ENCODE measurements around the gene TBC1D9. TPM values are rescaled to one million over a fixed set of nuclear protein-coding genes. Genes with fewer than 3 reads are reported as not detected.

Gene TBC1D9
- total and polyA plus RNA-seq, 2 experiments from 2014 or later = 4.4 to 14.4 TPM

GRCh38 chr4:140628016-140628415, 128.2 kb downstream of the TBC1D9 start:
- Histone ChIP-seq H3K27ac (no peak overlapping the region), H2AFZ (no peak overlapping the region), H3K4me3 (no peak overlapping the region), H3K79me2 (ENCODE audit: insufficient read depth) (no peaks in the 10 kb centered on the region), H3K4me2 (ENCODE audit: unreplicated experiment) (no peak overlapping the region), H3K9me3 (ENCODE audit: low read depth) (no peaks in the 10 kb centered on the region), H3K4me1 (ENCODE audit: insufficient read depth) (no peaks in the 10 kb centered on the region), H3K9ac (no peak overlapping the region), H3K36me3 (ENCODE audit: low read depth) (peaks cover 8% of the 10 kb centered on the region), H4K20me1 (ENCODE audit: insufficient read depth) (no peaks in the 10 kb centered on the region), H3F3A (ENCODE audit: insufficient read depth) (no peaks in the 10 kb centered on the region), H3K9me2 (ENCODE audit: insufficient read depth) (no peaks in the 10 kb centered on the region), H3K27me3 (replicated peaks; ENCODE audit: insufficient read depth) (no peaks in the 10 kb centered on the region)
- 95 to 96% methylated on average over 2 of the region's 2 CpGs for WGBS, 2 experiments (ENCODE audit: low coverage in 1 of 2, low lambda C conversion rate in 2 of 2, missing lambda C conversion rate in 2 of 2)
- DNase-seq = no peak
- in situ Hi-C loops (cut with MboI) = no loop called here
- TF ChIP-seq EZH2 (IDR thresholded peaks at IDR 0.05; ENCODE audit: insufficient read depth, poor library complexity, severe bottlenecking) (no peak), EZH2phosphoT487 (IDR thresholded peaks at IDR 0.05; ENCODE audit: insufficient read depth, low read depth) (no peak)

GRCh38 chr4:140626661-140627376, 129.4 kb downstream of the TBC1D9 start:
- H3K27ac ChIP-seq = no peak overlapping the region
- 34 to 38% methylated on average over 2 of the region's 2 CpGs for WGBS, 2 experiments (ENCODE audit: low coverage in 1 of 2, low lambda C conversion rate in 2 of 2, missing lambda C conversion rate in 2 of 2)
- in situ Hi-C loops (cut with MboI) = no loop called here
- no peaks in the 10 kb centered on the region for H3K9me3 ChIP-seq (ENCODE audit: low read depth)
- H3K9ac ChIP-seq = no peak overlapping the region
- DNase-seq = no peak
- H3K9me2 ChIP-seq (ENCODE audit: insufficient read depth) = no peaks in the 10 kb centered on the region
- no peaks in the 10 kb centered on the region for H3F3A ChIP-seq (ENCODE audit: insufficient read depth)
- TF ChIP-seq EZH2phosphoT487 (IDR thresholded peaks at IDR 0.05; ENCODE audit: insufficient read depth, low read depth) = no peak
- TF ChIP-seq EZH2 (IDR thresholded peaks at IDR 0.05; ENCODE audit: insufficient read depth, poor library complexity, severe bottlenecking) = no peak
- H3K27me3 ChIP-seq (replicated peaks; ENCODE audit: insufficient read depth) = no peaks in the 10 kb centered on the region
- no peaks in the 10 kb centered on the region for H3K4me1 ChIP-seq (ENCODE audit: insufficient read depth)
- H2AFZ ChIP-seq = no peak overlapping the region
- H3K79me2 ChIP-seq (ENCODE audit: insufficient read depth) = no peaks in the 10 kb centered on the region
- no peaks in the 10 kb centered on the region for H4K20me1 ChIP-seq (ENCODE audit: insufficient read depth)
- H3K36me3 ChIP-seq (ENCODE audit: low read depth) = peaks cover 4% of the 10 kb centered on the region; the same call in 1 of the 2 replicates
- H3K4me3 ChIP-seq = no peak overlapping the region
- H3K4me2 ChIP-seq (ENCODE audit: unreplicated experiment) = no peak overlapping the region

GRCh38 chr4:140622333-140622958, 133.7 kb downstream of the TBC1D9 start:
- Histone ChIP-seq H3K27ac (no peak overlapping the region), H3K9me2 (ENCODE audit: insufficient read depth) (no peaks in the 10 kb centered on the region), H3F3A (ENCODE audit: insufficient read depth) (no peaks in the 10 kb centered on the region), H4K20me1 (ENCODE audit: insufficient read depth) (no peaks in the 10 kb centered on the region), H3K9me3 (ENCODE audit: low read depth) (no peaks in the 10 kb centered on the region), H3K27me3 (replicated peaks; ENCODE audit: insufficient read depth) (no peaks in the 10 kb centered on the region), H3K4me2 (ENCODE audit: unreplicated experiment) (no peak overlapping the region), H3K4me3 (no peak overlapping the region), H3K4me1 (ENCODE audit: insufficient read depth) (no peaks in the 10 kb centered on the region), H3K36me3 (ENCODE audit: low read depth) (peaks cover 4% of the 10 kb centered on the region; the same call in 1 of the 2 replicates), H3K79me2 (ENCODE audit: insufficient read depth) (no peaks in the 10 kb centered on the region), H3K9ac (no peak overlapping the region), H2AFZ (no peak overlapping the region)
- TF ChIP-seq EZH2 (IDR thresholded peaks at IDR 0.05; ENCODE audit: insufficient read depth, poor library complexity, severe bottlenecking) (no peak), EZH2phosphoT487 (IDR thresholded peaks at IDR 0.05; ENCODE audit: insufficient read depth, low read depth) (no peak)
- DNase-seq = no peak
- in situ Hi-C loops (cut with MboI) = loop anchor here (25.0 kb wide), 1 partner anchor 260 kb away; the partner anchor contains the start of gene SCOC
- 91 to 96% methylated on average over 32 to 33 of the region's 33 CpGs for WGBS, 2 experiments (ENCODE audit: low coverage in 1 of 2, low lambda C conversion rate in 2 of 2, missing lambda C conversion rate in 2 of 2)

DNA sequence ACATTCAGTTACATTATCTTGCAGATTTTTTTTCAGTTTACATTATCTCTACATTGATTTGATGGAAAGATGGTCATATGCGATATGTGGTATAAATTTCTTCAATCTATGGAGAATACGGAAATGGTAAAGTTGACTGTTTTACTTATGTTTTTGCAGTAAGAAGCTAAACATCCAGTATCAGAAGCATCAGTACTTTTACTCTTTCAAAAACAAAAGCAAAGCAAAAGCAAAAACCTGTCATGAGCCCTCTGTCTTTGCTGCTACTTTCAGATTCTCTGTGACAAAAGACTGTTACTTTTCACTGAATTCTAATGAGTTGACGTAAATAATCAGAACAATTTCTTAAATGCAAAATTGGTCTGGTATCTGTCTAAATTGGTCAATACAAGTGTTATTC, 135.0 kb downstream of the TBC1D9 start:
- no peaks in the 10 kb centered on the region for H3K79me2 ChIP-seq (ENCODE audit: insufficient read depth)
- DNase-seq = no peak
- H2AFZ ChIP-seq = no peak overlapping the region
- H3K9me2 ChIP-seq (ENCODE audit: insufficient read depth) = no peaks in the 10 kb centered on the region
- H3K4me2 ChIP-seq (ENCODE audit: unreplicated experiment) = no peak overlapping the region
- WGBS, 2 experiments (ENCODE audit: low coverage in 1 of 2, low lambda C conversion rate in 2 of 2, missing lambda C conversion rate in 2 of 2) = 94 to 97% methylated on average over 3 of the region's 3 CpGs
- no peaks in the 10 kb centered on the region for H4K20me1 ChIP-seq (ENCODE audit: insufficient read depth)
- H3K4me3 ChIP-seq = no peak overlapping the region
- TF ChIP-seq EZH2 (IDR thresholded peaks at IDR 0.05; ENCODE audit: insufficient read depth, poor library complexity, severe bottlenecking) = no peak
- TF ChIP-seq EZH2phosphoT487 (IDR thresholded peaks at IDR 0.05; ENCODE audit: insufficient read depth, low read depth) = no peak
- H3K27me3 ChIP-seq (replicated peaks; ENCODE audit: insufficient read depth) = no peaks in the 10 kb centered on the region
- no peaks in the 10 kb centered on the region for H3F3A ChIP-seq (ENCODE audit: insufficient read depth)
- peaks cover 4% of the 10 kb centered on the region; the same call in 1 of the 2 replicates for H3K36me3 ChIP-seq (ENCODE audit: low read depth)
- no peak overlapping the region for H3K9ac ChIP-seq
- in situ Hi-C loops (cut with MboI) = loop anchor here (25.0 kb wide), 1 partner anchor 259 kb away; the partner anchor contains the start of gene SCOC
- no peak overlapping the region for H3K27ac ChIP-seq
- H3K9me3 ChIP-seq (ENCODE audit: low read depth) = no peaks in the 10 kb centered on the region
- H3K4me1 ChIP-seq (ENCODE audit: insufficient read depth) = no peaks in the 10 kb centered on the region

Measured in GM23248 (cell line).